ENCODE data around the gene TSPAN5.

Gene TSPAN5

DNA sequence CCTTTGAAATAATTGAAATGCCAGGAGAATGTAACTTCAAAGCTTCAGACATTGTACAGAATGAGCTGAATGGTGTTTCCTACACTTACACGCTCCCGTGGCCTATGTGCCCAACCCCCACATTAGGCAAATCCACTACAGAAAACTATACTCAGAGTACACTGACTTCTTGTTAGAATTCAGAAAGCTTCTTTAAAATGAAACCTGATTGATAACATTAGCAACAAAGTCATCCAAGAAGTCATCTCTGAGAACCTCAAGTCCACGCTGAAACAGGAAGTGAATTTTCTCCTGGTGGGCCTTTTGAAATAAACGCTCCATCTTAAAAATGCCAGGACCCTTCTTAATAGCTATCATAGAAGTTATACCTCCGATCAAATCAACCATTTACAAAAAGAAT is 136.3 kb downstream of the TSPAN5 start:
- in situ Hi-C loops (cut with MboI; ENCODE audit: low sequenced_read_pairs): no loop called here

DNA sequence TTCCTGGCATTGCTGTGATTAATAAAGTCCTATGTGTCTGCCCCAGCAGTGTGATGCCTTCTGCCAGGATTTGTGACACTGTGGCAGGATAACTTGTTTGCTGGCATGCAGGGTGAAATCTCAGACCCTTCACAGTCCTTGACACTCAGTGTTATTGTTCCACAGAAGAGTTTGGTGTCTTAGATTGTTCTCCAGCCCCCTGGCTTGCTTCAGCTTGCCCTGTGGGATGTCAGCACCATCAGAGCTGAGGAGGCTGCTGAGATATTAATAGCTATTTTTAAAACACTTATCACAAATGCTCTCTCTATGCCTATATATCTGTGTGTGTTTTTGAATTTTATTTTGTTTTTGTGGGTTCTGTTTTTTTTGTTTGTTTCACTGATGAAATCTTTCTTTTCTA is 136.9 kb downstream of the TSPAN5 start:
- in situ Hi-C loops (cut with MboI; ENCODE audit: low sequenced_read_pairs): no loop called here

DNA sequence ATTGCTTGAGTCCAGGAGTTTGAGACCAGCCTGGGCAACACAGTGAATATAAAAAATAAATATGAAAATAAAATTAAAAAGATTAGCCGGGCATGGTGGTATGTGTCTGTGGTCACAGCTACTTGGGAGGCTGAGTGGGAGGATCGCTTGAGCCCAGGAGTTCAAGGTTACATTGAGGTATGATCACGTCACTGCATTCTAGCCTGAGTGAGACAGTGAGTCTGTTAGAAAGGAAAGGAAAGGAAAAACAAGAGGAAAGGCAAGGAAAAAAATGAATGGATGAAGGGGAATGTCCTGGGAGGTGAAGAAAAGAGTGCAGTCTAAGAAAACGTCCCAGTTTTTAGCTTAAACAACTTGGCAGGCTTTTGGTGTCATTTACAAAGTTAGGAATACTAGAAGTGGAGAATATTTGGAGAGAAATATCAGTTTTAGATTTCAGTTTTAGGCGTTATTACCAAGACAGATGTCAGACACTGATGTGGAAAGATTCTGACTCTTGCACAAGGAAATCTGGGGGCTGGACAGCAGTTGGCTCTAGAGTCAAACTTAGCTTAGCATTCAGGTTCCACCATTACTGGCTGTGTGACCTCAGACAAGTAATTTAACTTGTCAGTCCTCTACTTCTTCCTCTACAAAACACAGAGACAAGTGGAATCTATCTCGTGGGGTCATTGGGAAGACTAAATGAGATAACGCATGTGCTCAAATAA is 139.0 kb downstream of the TSPAN5 start:
- in situ Hi-C loops (cut with MboI; ENCODE audit: low sequenced_read_pairs): no loop called here

GRCh38 chr4:98518559-98519267 is 139.7 kb downstream of the TSPAN5 start:
- in situ Hi-C loops (cut with MboI; ENCODE audit: low sequenced_read_pairs): no loop called here

- in situ Hi-C loops (cut with MboI; ENCODE audit: low sequenced_read_pairs): no loop called here
These were observed 141.0 kb downstream of the TSPAN5 start for GRCh38 chr4:98517218-98518021.

DNA sequence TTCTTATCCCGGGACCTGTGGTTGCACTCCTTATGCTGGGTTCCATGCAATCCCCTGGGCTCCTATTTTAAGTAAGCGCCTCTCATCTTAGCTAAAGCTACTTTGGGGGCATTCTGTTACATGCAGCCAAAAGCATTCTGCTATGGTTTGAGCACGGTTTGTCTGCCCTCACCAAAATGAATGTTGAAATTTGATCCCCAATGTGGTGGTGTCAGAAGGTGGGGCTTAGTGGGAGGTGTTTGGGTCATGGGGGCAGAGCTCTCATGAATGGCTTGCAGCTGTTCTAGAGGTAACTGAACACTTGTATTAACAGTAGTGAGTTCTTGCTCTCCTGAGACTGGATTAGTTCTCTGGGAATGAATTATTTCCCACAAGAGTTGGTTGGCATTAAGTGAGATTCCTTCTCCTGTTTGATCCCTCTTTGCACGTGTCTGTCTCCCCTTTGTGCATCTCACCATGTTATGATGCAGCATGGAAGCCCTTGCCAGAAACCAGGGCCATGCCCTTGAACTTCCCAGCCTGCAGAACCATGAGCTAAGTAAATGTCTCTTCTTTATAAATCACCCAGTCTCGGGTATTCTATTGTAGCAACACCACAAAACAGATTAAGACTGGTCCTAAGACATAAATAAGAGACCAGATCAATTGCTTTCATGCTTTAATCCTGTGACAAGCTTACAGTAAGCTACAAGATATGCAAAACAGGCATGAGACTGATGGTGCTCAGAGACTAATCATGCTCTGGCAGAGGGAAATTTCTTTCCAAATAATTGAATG is 141.8 kb downstream of the TSPAN5 start:
- in situ Hi-C loops (cut with MboI; ENCODE audit: low sequenced_read_pairs): no loop called here

DNA sequence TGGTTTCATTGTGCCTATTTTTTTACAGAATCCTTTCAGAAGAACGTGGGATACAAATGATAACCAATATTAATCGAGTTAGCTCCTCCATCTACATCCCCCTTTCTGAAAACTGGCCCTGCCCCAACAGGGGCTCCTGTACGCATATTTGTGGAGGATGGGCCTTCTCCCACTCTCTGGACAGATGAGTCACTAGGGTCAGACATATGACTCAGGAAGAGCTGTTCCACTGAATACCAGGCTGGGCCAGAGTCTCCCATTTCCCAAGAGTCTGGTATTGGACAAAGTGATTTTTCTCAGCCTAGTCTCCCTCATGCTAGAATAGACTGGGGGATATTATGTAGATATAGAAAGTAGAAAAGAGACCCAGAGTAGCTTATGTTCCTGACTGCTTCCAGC is 142.4 kb downstream of the TSPAN5 start:
- in situ Hi-C loops (cut with MboI; ENCODE audit: low sequenced_read_pairs): no loop called here

GRCh38 chr4:98515470-98515809 is 143.0 kb downstream of the TSPAN5 start:
- in situ Hi-C loops (cut with MboI; ENCODE audit: low sequenced_read_pairs): no loop called here

- in situ Hi-C loops (cut with MboI; ENCODE audit: low sequenced_read_pairs): no loop called here
These were observed 143.5 kb downstream of the TSPAN5 start for GRCh38 chr4:98514741-98515469.

- in situ Hi-C loops (cut with MboI; ENCODE audit: low sequenced_read_pairs): no loop called here
These were observed 145.5 kb downstream of the TSPAN5 start for GRCh38 chr4:98512918-98513317.

GRCh38 chr4:98510757-98511517 is 147.5 kb downstream of the TSPAN5 start:
- in situ Hi-C loops (cut with MboI; ENCODE audit: low sequenced_read_pairs): no loop called here

DNA sequence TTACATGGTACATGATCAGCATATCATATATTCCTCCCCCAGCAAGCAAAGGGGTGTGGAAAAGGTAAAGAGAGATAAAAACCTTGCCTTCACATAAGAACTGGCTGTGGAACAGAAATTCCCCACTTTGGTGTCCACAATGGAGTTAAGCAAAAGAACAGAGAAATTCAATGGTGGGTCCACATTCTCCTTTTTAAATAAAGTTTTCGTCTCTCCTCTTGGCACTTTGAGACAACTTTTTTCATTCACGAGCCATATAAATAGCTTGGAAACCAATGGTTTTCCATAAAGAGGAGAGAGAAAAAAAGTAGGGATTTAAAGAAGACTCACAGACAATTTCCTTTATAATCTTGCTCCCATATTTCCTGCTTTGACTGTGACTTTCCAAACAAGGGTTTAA is 148.1 kb downstream of the TSPAN5 start:
- in situ Hi-C loops (cut with MboI; ENCODE audit: low sequenced_read_pairs): no loop called here

DNA sequence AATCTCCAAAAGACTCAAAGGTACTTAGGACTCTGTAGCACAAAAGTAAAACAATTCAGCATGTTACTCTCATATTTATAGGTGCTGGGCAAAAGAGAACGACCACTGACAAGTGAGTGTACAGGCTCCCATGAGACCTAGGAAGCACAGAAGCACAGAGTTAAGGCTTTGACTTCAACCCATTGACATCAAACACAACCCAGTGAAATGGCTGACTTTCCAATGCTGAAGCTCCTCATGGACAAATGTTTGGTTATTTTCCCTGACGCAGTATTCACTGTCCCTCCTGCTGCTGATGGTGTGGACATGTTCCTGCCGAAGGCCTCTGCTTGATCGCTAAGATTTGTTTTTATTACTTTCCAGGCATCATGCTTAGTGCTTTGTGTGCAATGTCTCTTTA is 148.7 kb downstream of the TSPAN5 start:
- in situ Hi-C loops (cut with MboI; ENCODE audit: low sequenced_read_pairs): no loop called here

GRCh38 chr4:98508829-98509598 is 149.4 kb downstream of the TSPAN5 start:
- in situ Hi-C loops (cut with MboI; ENCODE audit: low sequenced_read_pairs): no loop called here

DNA sequence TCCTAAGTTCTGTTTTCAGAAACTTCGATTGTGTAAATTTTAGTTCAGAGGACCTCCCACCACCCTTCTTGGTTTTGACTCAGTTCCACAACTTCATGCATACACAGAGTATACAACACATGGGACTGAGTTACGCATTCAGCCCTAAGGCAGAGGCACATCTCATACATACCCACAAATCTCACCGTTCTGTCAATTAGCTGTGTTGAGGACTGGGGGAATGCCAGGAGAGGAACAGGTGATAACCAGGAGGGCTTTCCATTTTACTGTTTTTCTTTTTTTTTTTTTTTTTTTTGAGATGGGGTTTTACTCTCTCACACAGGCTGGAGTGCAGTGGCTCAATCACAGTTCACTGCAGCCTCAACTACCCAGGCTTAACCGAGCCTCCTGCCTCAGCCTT is 150.2 kb downstream of the TSPAN5 start:
- in situ Hi-C loops (cut with MboI; ENCODE audit: low sequenced_read_pairs): no loop called here

- in situ Hi-C loops (cut with MboI; ENCODE audit: low sequenced_read_pairs): no loop called here
These were observed 151.1 kb downstream of the TSPAN5 start for GRCh38 chr4:98507299-98507698.

DNA sequence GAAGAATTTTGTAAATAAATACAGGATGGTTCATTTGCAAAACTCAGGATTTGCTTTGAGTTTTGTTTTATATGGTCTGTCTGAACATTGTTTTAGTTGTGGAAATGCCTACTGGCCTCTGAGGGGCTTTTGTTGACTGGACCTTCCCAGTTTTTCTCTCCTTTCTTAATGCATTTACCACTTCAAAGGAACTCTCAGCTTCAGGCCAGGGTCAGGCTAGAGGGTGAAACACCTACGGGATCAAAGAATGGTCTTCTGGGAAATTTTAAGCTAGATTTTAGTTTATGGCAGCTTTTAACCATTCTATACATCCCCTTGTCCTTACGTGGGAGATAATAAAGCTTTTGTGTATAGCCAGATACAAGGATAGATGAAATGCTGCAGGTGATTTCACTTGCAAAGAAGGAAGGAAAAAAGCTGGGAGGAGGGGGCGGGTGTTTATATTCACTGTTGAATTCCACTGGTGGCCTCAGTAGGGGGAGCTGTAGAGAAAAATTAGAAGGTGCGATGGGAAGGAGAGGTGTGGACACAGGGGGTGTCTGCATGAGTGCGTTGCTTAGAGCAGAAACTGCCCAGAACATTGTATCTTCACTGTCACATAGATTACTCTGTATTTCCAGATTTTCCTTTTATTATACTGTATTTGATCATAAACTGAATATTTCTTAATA is 151.8 kb downstream of the TSPAN5 start:
- in situ Hi-C loops (cut with MboI; ENCODE audit: low sequenced_read_pairs): no loop called here

DNA sequence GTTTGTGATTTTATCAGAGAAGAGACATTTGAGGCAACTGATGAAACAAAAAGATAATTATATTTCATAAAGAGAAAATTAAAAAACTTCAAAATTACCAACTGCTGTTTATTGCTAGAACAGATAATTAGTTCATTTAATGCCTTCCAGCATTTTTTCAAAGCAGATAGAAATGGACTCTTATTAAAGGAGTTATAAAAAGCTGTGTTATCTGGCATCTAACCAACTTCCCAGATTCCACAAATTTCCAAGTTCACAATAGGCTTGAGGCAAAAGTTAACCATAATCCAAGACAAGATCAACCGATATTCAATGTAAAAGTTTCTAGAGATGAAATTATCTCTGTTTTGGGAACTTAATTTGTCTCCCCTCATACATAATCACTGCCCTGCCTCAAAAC is 152.4 kb downstream of the TSPAN5 start:
- in situ Hi-C loops (cut with MboI; ENCODE audit: low sequenced_read_pairs): no loop called here

All from hTERT RPE-1 (cell line).